AG04450 (cell line): ENCODE measurements around the gene SLC22A5. TPM values are rescaled to one million over a fixed set of nuclear protein-coding genes. Genes with fewer than 3 reads are reported as not detected.

ENCODE experiments used
- CTCF ChIA-PET: fragments of 300-600, 350-600 bp; formaldehyde crosslinking; extraction: SDS; loops from one replicate; lab custom pipeline; 2022; ENCODE audit warnings: antibody characterized with exemption, inconsistent platforms; lab: Charles Lee
- POLR2A ChIA-PET: fragments of 350-600 bp; formaldehyde crosslinking; extraction: SDS; loops from one replicate; lab custom pipeline; 2021; ENCODE audit warnings: antibody characterized with exemption, inconsistent platforms; lab: Yijun Ruan, JAX
- DNase-seq: peaks from one replicate; pipeline ENCODE4 v3.0.0-alpha.2; 2011; ENCODE audit warnings: low read depth, low spot score
- H3K27ac ChIP-seq: one replicate; pipeline ENCODE4 v1.5.1; 2012; ENCODE audit warnings: low read depth, low read length, control low read depth
- H3K27me3 ChIP-seq: one replicate; pipeline ENCODE4 v1.6.0; 2012; ENCODE audit warnings: low read length; ENCODE audit not compliant: control insufficient read depth, insufficient read depth
- H3K4me3 ChIP-seq: 2 replicates; pipeline ENCODE4 v1.5.1; 2011; ENCODE audit warnings: mild to moderate bottlenecking, low read depth, low read length, control low read depth
- H3K9me3 ChIP-seq: 2 replicates; pipeline ENCODE4 v1.5.1; 2012; ENCODE audit warnings: low read length; ENCODE audit not compliant: control insufficient read depth, insufficient read depth
- CTCF ChIP-seq: IDR thresholded peaks from 2 replicates; pipeline ENCODE4 v1.5.1; 2011; ENCODE audit warnings: low read depth, low read length, control low read depth, inconsistent platforms
- polyA plus RNA-seq: library from polyadenylated mRNA; depleted of rRNA; stranded (reverse); fragments of >200 nt; gene quantifications from 2 replicates; pipeline ENCODE4 v1.2.3, GENCODE V29; 2011

Gene SLC22A5
- polyA plus RNA-seq, 1 experiment = 6.9 TPM

- CTCF ChIA-PET = interaction anchor here (1.6 to 2.8 kb wide), 2 partner anchors 74 to 82 kb away, joined by 6 to 10 read pairs; no protein-coding TSS in a partner anchor
- no peak overlapping the region for H3K27ac ChIP-seq
Observed at GRCh38 chr5:132418881-132419280, 49.4 kb downstream of the SLC22A5 start.

GRCh38 chr5:132419502-132420468, 50.3 kb downstream of the SLC22A5 start:
- DNase-seq = peak; percentile 55
- Histone ChIP-seq H3K27me3 (no peaks in the 10 kb centered on the region), H3K27ac (no peak overlapping the region), H3K4me3 (no peak overlapping the region), H3K9me3 (no peaks in the 10 kb centered on the region)
- POLR2A ChIA-PET = interaction anchor here (1.7 kb wide), 1 partner anchor 71 kb away, joined by 5 read pairs; the partner anchor contains the start of gene IRF1
- CTCF ChIA-PET = interaction anchor here (1.0 to 2.8 kb wide), 10 partner anchors 9 to 87 kb away, joined by 3 to 15 read pairs (median 4); no protein-coding TSS in a partner anchor
- TF ChIP-seq CTCF = peak; percentile 88

More at GRCh38 chr5:132418881-132419280, 49.4 kb downstream of the SLC22A5 start:
- TF ChIP-seq CTCF = no peak
- Histone ChIP-seq H3K9me3 (no peaks in the 10 kb centered on the region), H3K27me3 (no peaks in the 10 kb centered on the region), H3K4me3 (no peak overlapping the region)
- DNase-seq = no peak
- POLR2A ChIA-PET = no interaction called here

GRCh38 chr5:132420706-132421272, 51.3 kb downstream of the SLC22A5 start:
- no peak for DNase-seq
- Histone ChIP-seq H3K27me3 (no peaks in the 10 kb centered on the region), H3K4me3 (no peak overlapping the region), H3K9me3 (no peaks in the 10 kb centered on the region), H3K27ac (no peak overlapping the region)
- ChIA-PET CTCF (interaction anchor here (1.0 to 1.4 kb wide), 10 partner anchors 10 to 86 kb away, joined by 3 to 15 read pairs (median 4); no protein-coding TSS in a partner anchor), POLR2A (interaction anchor here (1.7 kb wide), 1 partner anchor 70 kb away, joined by 5 read pairs; the partner anchor contains the start of gene IRF1)
- no peak for TF ChIP-seq CTCF

- no peaks in the 10 kb centered on the region for H3K27me3 ChIP-seq
- no peak overlapping the region for H3K4me3 ChIP-seq
- no peak for TF ChIP-seq CTCF
- H3K9me3 ChIP-seq = no peaks in the 10 kb centered on the region
- ChIA-PET CTCF (interaction anchor here (1.0 to 1.4 kb wide), 3 partner anchors 10 to 78 kb away, joined by 3 to 15 read pairs (median 4); no protein-coding TSS in a partner anchor), POLR2A (interaction anchor here (1.7 kb wide), 1 partner anchor 69 kb away, joined by 5 read pairs; the partner anchor contains the start of gene IRF1)
- H3K27ac ChIP-seq = no peak overlapping the region
- no peak for DNase-seq
Observed at GRCh38 chr5:132421462-132421861, 52.0 kb downstream of the SLC22A5 start.
